GM23338 (cell line): ENCODE measurements around the gene IGFBPL1. TPM values are rescaled to one million over a fixed set of nuclear protein-coding genes. Genes with fewer than 3 reads are reported as not detected.

Source experiments
- ATAC-seq: fragments of 200-7000 bp; cut with Tn5 transposase; 3 replicates; pipeline ENCODE4 v1.9.1; 2020
- DNase-seq: peaks from one replicate; pipeline ENCODE4 v3.0.0-alpha.2; 2015; ENCODE audit warnings: low spot score
- H2AFZ ChIP-seq: fragments of 200-600 bp; sonication (generic); 2 replicates; pipeline ENCODE4 v1.8.0; 2016; ENCODE audit warnings: antibody characterized with exemption, mild to moderate bottlenecking, moderate library complexity
- H3F3A ChIP-seq: fragments of 200-600 bp; sonication (generic); replicated peaks from 2 replicates; pipeline ENCODE4 v1.8.0; 2017; ENCODE audit warnings: antibody characterized with exemption, mixed run types, low read depth
- H3K27ac ChIP-seq: fragments of 200-600 bp; sonication (generic); 2 replicates; pipeline ENCODE4 v1.6.1; 2016; ENCODE audit warnings: low read depth
- H3K27me3 ChIP-seq: fragments of 200-600 bp; sonication (generic); 2 replicates; pipeline ENCODE4 v1.8.0; 2016; ENCODE audit warnings: mild to moderate bottlenecking, mixed run types, moderate library complexity; ENCODE audit not compliant: insufficient read depth
- H3K36me3 ChIP-seq: fragments of 200-600 bp; sonication (generic); 2 replicates; pipeline ENCODE4 v1.8.0; 2016; ENCODE audit warnings: mild to moderate bottlenecking; ENCODE audit not compliant: insufficient read depth
- H3K4me1 ChIP-seq: fragments of 200-600 bp; sonication (generic); 2 replicates; pipeline ENCODE4 v1.8.0; 2016; ENCODE audit warnings: mild to moderate bottlenecking, moderate library complexity; ENCODE audit not compliant: insufficient read depth
- H3K4me2 ChIP-seq: fragments of 200-600 bp; sonication (generic); 2 replicates; pipeline ENCODE4 v1.7.1; 2017; ENCODE audit warnings: mixed run types
- H3K4me3 ChIP-seq: fragments of 200-600 bp; sonication (generic); 2 replicates; pipeline ENCODE4 v1.6.1; 2016; ENCODE audit warnings: mixed run types
- H3K79me2 ChIP-seq: fragments of 200-600 bp; sonication (generic); replicated peaks from 2 replicates; pipeline ENCODE4 v1.8.0; 2017; ENCODE audit warnings: mild to moderate bottlenecking; ENCODE audit not compliant: insufficient read depth
- H3K9me2 ChIP-seq: fragments of 200-600 bp; sonication (generic); 2 replicates; pipeline ENCODE4 v1.8.0; 2017; ENCODE audit not compliant: insufficient read depth
- H4K20me1 ChIP-seq: fragments of 200-600 bp; sonication (generic); replicated peaks from 2 replicates; pipeline ENCODE4 v1.8.0; 2017; ENCODE audit warnings: mild to moderate bottlenecking; ENCODE audit not compliant: insufficient read depth
- H3K27ac Mint-ChIP-seq: 2 replicates; pipeline ENCODE4 v1.8.0; 2020; ENCODE audit warnings: inconsistent platforms, mild to moderate bottlenecking, moderate library complexity, mixed read lengths
- H3K27me3 Mint-ChIP-seq: 3 replicates; pipeline ENCODE4 v1.8.0; 2022; ENCODE audit warnings: low read depth, mild to moderate bottlenecking, moderate library complexity, mixed read lengths, inconsistent platforms; ENCODE audit not compliant: insufficient read depth, poor library complexity
- H3K36me3 Mint-ChIP-seq: 3 replicates; pipeline ENCODE4 v1.8.0; 2021; ENCODE audit warnings: low read depth, mild to moderate bottlenecking, inconsistent platforms, moderate library complexity, mixed read lengths
- H3K4me1 Mint-ChIP-seq: 3 replicates; pipeline ENCODE4 v1.8.0; 2020; ENCODE audit warnings: mild to moderate bottlenecking, inconsistent platforms, mixed read lengths
- H3K4me3 Mint-ChIP-seq: 3 replicates; pipeline ENCODE4 v1.8.0; 2021; ENCODE audit warnings: moderate library complexity, mild to moderate bottlenecking, inconsistent platforms, mixed read lengths
- H3K9me3 Mint-ChIP-seq: 3 replicates; pipeline ENCODE4 v1.8.0; 2020; ENCODE audit warnings: moderate library complexity, mild to moderate bottlenecking, inconsistent platforms, mixed read lengths
- CREB1 ChIP-seq: fragments of 250-450 bp; sonication (Bioruptor Pico); IDR thresholded peaks from 2 replicates; pipeline ENCODE4 v1.5.0; 2020; ENCODE audit warnings: low read depth, mild to moderate bottlenecking, moderate library complexity
- CTCF ChIP-seq, 2 experiments: fragments of 200-600 bp in 1 of 2; sonication (generic) in 1 of 2; conservative IDR thresholded peaks; 2 replicates each; pipeline versions ENCODE4 v1.5.1 to v1.6.1; 2016 to 2017; ENCODE audit warnings: antibody characterized with exemption in 2 of 2, low read depth in 2 of 2, mild to moderate bottlenecking in 2 of 2, moderate library complexity in 1 of 2
- EZH2 ChIP-seq: fragments of 200-600 bp; sonication (generic); IDR thresholded peaks from one replicate; pipeline ENCODE4 v1.8.0; 2017; ENCODE audit warnings: antibody characterized with exemption, mild to moderate bottlenecking, low read depth; ENCODE audit not compliant: unreplicated experiment
- EZH2phosphoT487 ChIP-seq: fragments of 200-600 bp; sonication (generic); IDR thresholded peaks from one replicate; pipeline ENCODE4 v1.8.1; 2018; ENCODE audit warnings: antibody characterized with exemption; ENCODE audit not compliant: unreplicated experiment
- JUNB ChIP-seq: IDR thresholded peaks from one replicate; pipeline ENCODE4 v1.6.1; 2016; ENCODE audit warnings: antibody characterized with exemption; ENCODE audit not compliant: unreplicated experiment
- NANOG ChIP-seq: IDR thresholded peaks from 2 replicates; pipeline ENCODE4 v1.6.1; 2016; ENCODE audit warnings: antibody characterized with exemption, borderline replicate concordance
- POLR2AphosphoS5 ChIP-seq: IDR thresholded peaks from 2 replicates; pipeline ENCODE4 v1.6.1; 2016; ENCODE audit warnings: antibody characterized with exemption, low read depth
- STAT1 ChIP-seq: IDR thresholded peaks from one replicate; pipeline ENCODE4 v1.6.1; 2016; ENCODE audit warnings: antibody characterized with exemption; ENCODE audit not compliant: unreplicated experiment
- ZNF114 ChIP-seq: fragments of 250-450 bp; sonication (Bioruptor Pico); IDR thresholded peaks from 2 replicates; pipeline ENCODE4 v1.5.0; 2020; ENCODE audit warnings: mild to moderate bottlenecking, moderate library complexity
- ZNF331 ChIP-seq: fragments of 250-450 bp; sonication (Bioruptor Pico); IDR thresholded peaks from 2 replicates; pipeline ENCODE4 v1.5.0; 2020; ENCODE audit warnings: low read depth, mild to moderate bottlenecking, moderate library complexity
- ZNF462 ChIP-seq: fragments of 250-450 bp; sonication (Bioruptor Pico); IDR thresholded peaks from 2 replicates; pipeline ENCODE4 v1.5.0; 2020; ENCODE audit warnings: mild to moderate bottlenecking, moderate library complexity
- polyA plus RNA-seq: library from polyadenylated mRNA; unstranded; fragments of >200 nt; fragmentation: Nextera tagmentation; extraction: Ambion mirVana; gene quantifications from 2 replicates; pipeline ENCODE4 v1.2.1, GENCODE V29; 2016
- total RNA-seq: library from RNA; depleted of rRNA; stranded (reverse); fragments of >200 nt; shearing (Covaris generic); gene quantifications from 2 replicates; pipeline ENCODE4 v1.2.3, GENCODE V29; 2014
- TF ChIP-seq, protein P1 (sequence below): IDR thresholded peaks from one replicate; pipeline ENCODE4 v1.6.1; 2018; ENCODE audit warnings: antibody characterized with exemption; ENCODE audit not compliant: unreplicated experiment
- TF ChIP-seq, protein P2 (sequence below): IDR thresholded peaks from 2 replicates; pipeline ENCODE4 v1.6.1; 2016; ENCODE audit warnings: antibody characterized with exemption

Gene IGFBPL1
- total and polyA plus RNA-seq, 2 experiments from 2014 or later = 9.4 to 75.6 TPM

DNA sequence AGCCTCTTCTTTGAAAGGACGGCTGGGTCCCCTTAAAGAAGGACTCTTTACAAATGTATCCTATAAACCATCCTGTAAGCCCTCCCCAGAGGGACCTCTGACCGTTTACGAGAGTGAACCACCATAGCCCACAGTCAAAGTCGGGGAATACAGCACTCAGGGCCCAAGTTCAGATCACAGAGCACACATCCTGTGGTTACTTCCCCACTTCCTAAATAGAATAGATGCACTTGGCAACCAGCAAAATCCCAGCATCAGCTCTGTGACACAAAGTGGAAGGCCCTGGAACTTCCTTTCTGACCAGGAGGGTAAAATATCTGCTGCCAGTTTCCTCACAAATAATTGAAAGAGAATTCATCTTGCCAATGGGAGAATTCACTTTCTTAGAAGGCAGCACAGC is 6.9 kb upstream of the IGFBPL1 start:
- Histone ChIP-seq H3K4me3 (no peak overlapping the region), H2AFZ (no peak overlapping the region), H3F3A (no peaks in the 10 kb centered on the region), H3K4me2 (no peak overlapping the region), H3K36me3 (no peaks in the 10 kb centered on the region), H3K27me3 (peaks cover 17% of the 10 kb centered on the region), H3K9me2 (peaks cover 6% of the 10 kb centered on the region; the same call in 1 of the 2 replicates), H3K4me1 (peaks cover 7% of the 10 kb centered on the region; the same call in 1 of the 2 replicates), H3K79me2 (no peaks in the 10 kb centered on the region), H4K20me1 (no peaks in the 10 kb centered on the region; the same call in 1 of the 2 replicates), H3K27ac (no peak overlapping the region)
- ATAC-seq (no peak), DNase-seq (no peak)
- H3K4me1 Mint-ChIP-seq = peaks cover 23% of the 10 kb centered on the region; the same call in 2 of the 3 replicates
- H3K27ac Mint-ChIP-seq = no peak overlapping the region
- H3K27me3 Mint-ChIP-seq = peaks cover 2% of the 10 kb centered on the region
- H3K9me3 Mint-ChIP-seq = no peaks in the 10 kb centered on the region
- no peaks in the 10 kb centered on the region for H3K36me3 Mint-ChIP-seq
- H3K4me3 Mint-ChIP-seq = no peak overlapping the region
- no peak for TF ChIP-seq NANOG
- TF ChIP-seq, protein P1, sequence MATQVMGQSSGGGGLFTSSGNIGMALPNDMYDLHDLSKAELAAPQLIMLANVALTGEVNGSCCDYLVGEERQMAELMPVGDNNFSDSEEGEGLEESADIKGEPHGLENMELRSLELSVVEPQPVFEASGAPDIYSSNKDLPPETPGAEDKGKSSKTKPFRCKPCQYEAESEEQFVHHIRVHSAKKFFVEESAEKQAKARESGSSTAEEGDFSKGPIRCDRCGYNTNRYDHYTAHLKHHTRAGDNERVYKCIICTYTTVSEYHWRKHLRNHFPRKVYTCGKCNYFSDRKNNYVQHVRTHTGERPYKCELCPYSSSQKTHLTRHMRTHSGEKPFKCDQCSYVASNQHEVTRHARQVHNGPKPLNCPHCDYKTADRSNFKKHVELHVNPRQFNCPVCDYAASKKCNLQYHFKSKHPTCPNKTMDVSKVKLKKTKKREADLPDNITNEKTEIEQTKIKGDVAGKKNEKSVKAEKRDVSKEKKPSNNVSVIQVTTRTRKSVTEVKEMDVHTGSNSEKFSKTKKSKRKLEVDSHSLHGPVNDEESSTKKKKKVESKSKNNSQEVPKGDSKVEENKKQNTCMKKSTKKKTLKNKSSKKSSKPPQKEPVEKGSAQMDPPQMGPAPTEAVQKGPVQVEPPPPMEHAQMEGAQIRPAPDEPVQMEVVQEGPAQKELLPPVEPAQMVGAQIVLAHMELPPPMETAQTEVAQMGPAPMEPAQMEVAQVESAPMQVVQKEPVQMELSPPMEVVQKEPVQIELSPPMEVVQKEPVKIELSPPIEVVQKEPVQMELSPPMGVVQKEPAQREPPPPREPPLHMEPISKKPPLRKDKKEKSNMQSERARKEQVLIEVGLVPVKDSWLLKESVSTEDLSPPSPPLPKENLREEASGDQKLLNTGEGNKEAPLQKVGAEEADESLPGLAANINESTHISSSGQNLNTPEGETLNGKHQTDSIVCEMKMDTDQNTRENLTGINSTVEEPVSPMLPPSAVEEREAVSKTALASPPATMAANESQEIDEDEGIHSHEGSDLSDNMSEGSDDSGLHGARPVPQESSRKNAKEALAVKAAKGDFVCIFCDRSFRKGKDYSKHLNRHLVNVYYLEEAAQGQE = no peak
- TF ChIP-seq CTCF (conservative IDR thresholded peaks at IDR 0.05; ENCODE audit: low read depth in 2 of 2) = no peak
- TF ChIP-seq JUNB = no peak
- TF ChIP-seq POLR2AphosphoS5 = no peak
- TF ChIP-seq EZH2 = no peak
- TF ChIP-seq ZNF462 = no peak
- no peak for TF ChIP-seq STAT1
- TF ChIP-seq CREB1 (CRISPR knock-in tag) = no peak
- TF ChIP-seq ZNF114 (CRISPR knock-in tag) = no peak
- TF ChIP-seq EZH2phosphoT487 = no peak
- TF ChIP-seq, protein P2, sequence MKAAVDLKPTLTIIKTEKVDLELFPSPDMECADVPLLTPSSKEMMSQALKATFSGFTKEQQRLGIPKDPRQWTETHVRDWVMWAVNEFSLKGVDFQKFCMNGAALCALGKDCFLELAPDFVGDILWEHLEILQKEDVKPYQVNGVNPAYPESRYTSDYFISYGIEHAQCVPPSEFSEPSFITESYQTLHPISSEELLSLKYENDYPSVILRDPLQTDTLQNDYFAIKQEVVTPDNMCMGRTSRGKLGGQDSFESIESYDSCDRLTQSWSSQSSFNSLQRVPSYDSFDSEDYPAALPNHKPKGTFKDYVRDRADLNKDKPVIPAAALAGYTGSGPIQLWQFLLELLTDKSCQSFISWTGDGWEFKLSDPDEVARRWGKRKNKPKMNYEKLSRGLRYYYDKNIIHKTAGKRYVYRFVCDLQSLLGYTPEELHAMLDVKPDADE = no peak
- no peak for TF ChIP-seq ZNF331
